IMR-90 (cell line): ENCODE data around the gene APIP. TPM values are rescaled to one million over a fixed set of nuclear protein-coding genes. Genes with fewer than 3 reads are reported as not detected.

Experiments used
- ATAC-seq: fragments of 200-7000 bp; cut with Tn5 transposase; 2 replicates; pipeline ENCODE4 v1.9.1; 2020; ENCODE audit warnings: low read depth, mild to moderate bottlenecking, moderate library complexity
- BruUV-seq: library from RNA; stranded (reverse); fragments of 400-500 nt; replicated peaks from 2 replicates; lab custom pipeline; 2021; lab: Mats Ljungman, UMichigan
- CTCF ChIA-PET: fragments of 300-600 bp; formaldehyde crosslinking; extraction: SDS; loops from one replicate; lab custom pipeline; 2021; ENCODE audit warnings: antibody characterized with exemption; lab: Yijun Ruan, JAX
- POLR2A ChIA-PET: fragments of 300-600 bp; sonication (Branson Sonifier 250); formaldehyde crosslinking; loops from one replicate; lab custom pipeline; 2022; ENCODE audit warnings: antibody characterized with exemption; ENCODE audit not compliant: unreplicated experiment; lab: Charles Lee
- DNase-seq: peaks from one replicate; pipeline ENCODE4 v3.0.0; 2013
- H2AFZ ChIP-seq: replicated peaks from 2 replicates; pipeline ENCODE3; 2013; ENCODE audit warnings: low read length, mild to moderate bottlenecking; ENCODE audit not compliant: poor library complexity
- H2AK5ac ChIP-seq: 2 replicates; pipeline ENCODE4 v1.6.1; 2013; ENCODE audit warnings: low read depth, low read length, inconsistent platforms
- H2AK9ac ChIP-seq: replicated peaks from 2 replicates; pipeline ENCODE3; 2013; ENCODE audit warnings: mild to moderate bottlenecking, low read depth, low read length, moderate library complexity; ENCODE audit not compliant: poor library complexity
- H2BK120ac ChIP-seq: 2 replicates; pipeline ENCODE4 v1.6.1; 2013; ENCODE audit warnings: low read depth, low read length, inconsistent platforms
- H2BK15ac ChIP-seq: 3 replicates; pipeline ENCODE4 v1.6.1; 2013; ENCODE audit warnings: low read depth, low read length, inconsistent platforms
- H2BK20ac ChIP-seq: 2 replicates; pipeline ENCODE4 v1.6.1; 2013; ENCODE audit warnings: low read depth, mild to moderate bottlenecking, inconsistent platforms, low read length, moderate library complexity
- H2BK5ac ChIP-seq: 2 replicates; pipeline ENCODE4 v1.6.1; 2013; ENCODE audit warnings: mild to moderate bottlenecking, low read depth, low read length, inconsistent platforms; ENCODE audit not compliant: poor library complexity, severe bottlenecking
- H3K14ac ChIP-seq: replicated peaks from 2 replicates; pipeline ENCODE4 v1.6.1; 2013; ENCODE audit warnings: low read depth, low read length, inconsistent platforms
- H3K18ac ChIP-seq: 2 replicates; pipeline ENCODE4 v1.6.1; 2013; ENCODE audit warnings: low read depth, low read length, control low read depth
- H3K23ac ChIP-seq: 2 replicates; pipeline ENCODE4 v1.6.1; 2013; ENCODE audit warnings: low read depth, low read length, inconsistent platforms
- H3K27ac ChIP-seq: 2 replicates; pipeline ENCODE4 v1.5.1; 2013; ENCODE audit warnings: mild to moderate bottlenecking, control low read depth, low read length; ENCODE audit not compliant: insufficient read depth
- H3K27me3 ChIP-seq: 2 replicates; pipeline ENCODE4 v1.6.1; 2013; ENCODE audit warnings: low read length; ENCODE audit not compliant: control insufficient read depth, insufficient read depth
- H3K36me3 ChIP-seq: 2 replicates; pipeline ENCODE4 v1.6.1; 2013; ENCODE audit warnings: low read length, mixed read lengths; ENCODE audit not compliant: control insufficient read depth, insufficient read depth
- H3K4ac ChIP-seq: 2 replicates; pipeline ENCODE4 v1.6.1; 2013; ENCODE audit warnings: low read depth, low read length, inconsistent platforms
- H3K4me1 ChIP-seq: 2 replicates; pipeline ENCODE4 v1.6.1; 2013; ENCODE audit warnings: low read length, mixed read lengths; ENCODE audit not compliant: control insufficient read depth, insufficient read depth
- H3K4me2 ChIP-seq: 2 replicates; pipeline ENCODE4 v1.6.1; 2013; ENCODE audit warnings: low read depth, mild to moderate bottlenecking, control low read depth, low read length, moderate library complexity
- H3K4me3 ChIP-seq: 2 replicates; pipeline ENCODE4 v1.5.1; 2013; ENCODE audit warnings: low read depth, mild to moderate bottlenecking, control low read depth, low read length, moderate library complexity; ENCODE audit not compliant: insufficient read depth
- H3K56ac ChIP-seq: 2 replicates; pipeline ENCODE4 v1.6.1; 2013; ENCODE audit warnings: low read length, inconsistent platforms; ENCODE audit not compliant: insufficient read depth; ENCODE audit errors: extremely low read depth
- H3K79me1 ChIP-seq, 2 experiments: 2 replicates each; pipeline ENCODE4 v1.6.1; 2013; ENCODE audit warnings: low read length in 2 of 2, inconsistent platforms in 1 of 2, low read depth in 1 of 2
- H3K9ac ChIP-seq: 2 replicates; pipeline ENCODE4 v1.6.1; 2013; ENCODE audit warnings: low read depth, low read length, control low read depth
- H3K9me1 ChIP-seq: 2 replicates; pipeline ENCODE4 v1.6.1; 2013; ENCODE audit warnings: low read length, inconsistent platforms; ENCODE audit not compliant: insufficient read depth
- H3K9me3 ChIP-seq: 2 replicates; pipeline ENCODE4 v1.6.1; 2013; ENCODE audit warnings: low read length; ENCODE audit not compliant: control insufficient read depth, insufficient read depth
- H4K20me1 ChIP-seq: 2 replicates; pipeline ENCODE4 v1.6.1; 2013; ENCODE audit warnings: low read length, inconsistent platforms; ENCODE audit not compliant: insufficient read depth
- H4K5ac ChIP-seq: 2 replicates; pipeline ENCODE4 v1.6.1; 2013; ENCODE audit warnings: mild to moderate bottlenecking, low read depth, low read length, control low read depth
- H4K8ac ChIP-seq, 2 experiments: 2 replicates each; pipeline ENCODE4 v1.6.1; 2013; ENCODE audit warnings: low read depth in 2 of 2, low read length in 2 of 2, control low read depth in 1 of 2, inconsistent platforms in 1 of 2
- H4K91ac ChIP-seq: 2 replicates; pipeline ENCODE4 v1.6.1; 2013; ENCODE audit warnings: low read depth, low read length, inconsistent platforms; ENCODE audit not compliant: insufficient read depth
- BHLHE40 ChIP-seq: fragments of 150-350 bp; IDR thresholded peaks from 2 replicates; pipeline ENCODE4 v1.6.1; 2016; ENCODE audit warnings: mild to moderate bottlenecking, low read depth, low read length
- CEBPB ChIP-seq: IDR thresholded peaks from 2 replicates; pipeline ENCODE4 v1.6.1; 2012; ENCODE audit warnings: low read depth, low read length, improper control_type of control experiment
- NFE2L2 ChIP-seq: fragments of 150-350 bp; IDR thresholded peaks from 2 replicates; pipeline ENCODE4 v1.6.1; 2016; ENCODE audit warnings: low read depth, mild to moderate bottlenecking, low read length
- RFX5 ChIP-seq: IDR thresholded peaks from 2 replicates; pipeline ENCODE4 v1.8.0; 2012; ENCODE audit warnings: low read depth, mild to moderate bottlenecking, low read length, moderate library complexity
- USF2 ChIP-seq: fragments of 150-350 bp; IDR thresholded peaks from 2 replicates; pipeline ENCODE4 v1.6.1; 2017; ENCODE audit warnings: mild to moderate bottlenecking, antibody characterized with exemption, low read length, low read depth
- WGBS, 2 experiments: methylation state at CpG; one replicate each; pipeline versions ENCODE4 v1.1.5 to v1.1.7; 2013; ENCODE audit warnings: missing lambda C conversion rate in 2 of 2; ENCODE audit not compliant: insufficient read length in 1 of 2; ENCODE audit errors: extremely low coverage in 2 of 2; 5-methylcytosine and 5-hydroxymethylcytosine counted together
- dilution Hi-C: fragments of 300-500 bp; cut with HindIII; formaldehyde crosslinking; loops from one replicate; pipeline ENCODE4 v1.14.3; 2018; ENCODE audit warnings: low sequenced_read_pairs; ENCODE audit not compliant: unreplicated experiment
- in situ Hi-C: fragments of 300-500 bp; cut with MboI; formaldehyde crosslinking; loops from 3 replicates; pipeline ENCODE4 v1.14.3; 2019; ENCODE audit warnings: low sequenced_read_pairs, inconsistent platforms, mixed read lengths
- intact Hi-C: fragments of 100-400 bp; cut with micrococcal nuclease; formaldehyde crosslinking; loops from 2 replicates; pipeline ENCODE4 v1.10.0; 2022
- polyA plus RNA-seq, 3 experiments: library from polyadenylated mRNA; depleted of rRNA; stranded (reverse); fragments of >200 nt; gene quantifications; 2 replicates each; pipeline ENCODE4 v1.2.3, GENCODE V29; 2012; ENCODE audit warnings: low replicate concordance in 1 of 3
- total RNA-seq: library from RNA; depleted of rRNA; stranded (reverse); fragments of >200 nt; gene quantifications from 2 replicates; pipeline ENCODE4 v1.2.3, GENCODE V29; 2012
- TF ChIP-seq, protein P1 (sequence below): fragments of 150-350 bp; IDR thresholded peaks from 2 replicates; pipeline ENCODE4 v1.6.1; 2016; ENCODE audit warnings: low read depth, mild to moderate bottlenecking, low read length, moderate library complexity, borderline replicate concordance
- TF ChIP-seq, protein P2 (sequence below): conservative IDR thresholded peaks from 2 replicates; pipeline ENCODE4 v1.5.1; 2012; ENCODE audit warnings: mild to moderate bottlenecking, low read depth, low read length, improper control_type of control experiment

APIP gene
- total and polyA plus RNA-seq, 2 of the 4 experiments (the other 2 are of a cell fraction), result 9.9 to 16.6 TPM

DNA sequence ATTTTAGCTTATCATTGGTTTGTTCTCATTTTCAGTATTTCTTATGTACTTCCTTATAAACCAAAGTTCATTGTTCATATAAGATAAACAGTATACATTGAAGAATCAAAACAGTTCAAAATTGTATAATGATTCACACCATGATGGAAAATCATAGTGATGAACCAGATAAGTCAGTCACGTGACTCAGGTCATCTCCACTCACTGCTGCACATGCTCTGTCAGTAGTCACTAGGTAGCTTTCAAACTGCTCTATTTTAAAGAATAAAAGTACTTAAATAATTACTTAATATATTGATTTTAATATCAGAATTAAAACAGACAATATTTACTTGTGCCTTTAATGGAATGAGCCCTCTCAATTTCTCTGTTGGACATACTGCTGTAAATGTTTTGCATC lies 37.8 kb upstream of the APIP start:
- Histone ChIP-seq H3K27ac (no peak overlapping the region), H3K9me1 (no peaks in the 10 kb centered on the region), H3K18ac (no peak overlapping the region), H4K8ac (no peak overlapping the region), H3K36me3 (peaks cover 5% of the 10 kb centered on the region), H3K27me3 (no peaks in the 10 kb centered on the region), H3K4me3 (no peak overlapping the region), H2BK15ac (no peak overlapping the region), H2BK120ac (no peak overlapping the region), H2BK5ac (no peak overlapping the region), H3K23ac (no peak overlapping the region), H2AFZ (no peak overlapping the region), H4K20me1 (no peaks in the 10 kb centered on the region), H3K4ac (no peak overlapping the region), H3K4me2 (no peak overlapping the region), H2BK20ac (no peak overlapping the region), H3K9me3 (no peaks in the 10 kb centered on the region), H2AK9ac (no peak overlapping the region), H3K56ac (no peak overlapping the region), H3K4me1 (no peaks in the 10 kb centered on the region), H3K9ac (no peak overlapping the region), H3K79me1 (peaks cover 7 to 16% of the 10 kb centered on the region in 2 experiments), H2AK5ac (no peak overlapping the region), H4K91ac (no peak overlapping the region), H3K14ac (no peak overlapping the region), H4K5ac (no peak overlapping the region)
- CTCF ChIA-PET, result interaction anchor here (0.7 kb wide), 1 partner anchor 1125 kb away, joined by 3 read pairs; no protein-coding TSS in a partner anchor
- no CpG with 5 or more reads among the region's 1 CpG for WGBS, 2 experiments
- dilution Hi-C loops, result no loop called here
- no TSS peak for BruUV-seq
- intact Hi-C loops, result no loop called here
- ATAC-seq (no peak), DNase-seq (peak; percentile 12)
- in situ Hi-C loops, result no loop called here
- POLR2A ChIA-PET, result no interaction called here
- TF ChIP-seq RFX5, result peak; percentile 92
- TF ChIP-seq USF2, result 0 out of 2 replicates have a peak, but pooled peaks have one; percentile 13
- TF ChIP-seq CEBPB, result no peak
- no peak for TF ChIP-seq NFE2L2
- TF ChIP-seq, protein P1, sequence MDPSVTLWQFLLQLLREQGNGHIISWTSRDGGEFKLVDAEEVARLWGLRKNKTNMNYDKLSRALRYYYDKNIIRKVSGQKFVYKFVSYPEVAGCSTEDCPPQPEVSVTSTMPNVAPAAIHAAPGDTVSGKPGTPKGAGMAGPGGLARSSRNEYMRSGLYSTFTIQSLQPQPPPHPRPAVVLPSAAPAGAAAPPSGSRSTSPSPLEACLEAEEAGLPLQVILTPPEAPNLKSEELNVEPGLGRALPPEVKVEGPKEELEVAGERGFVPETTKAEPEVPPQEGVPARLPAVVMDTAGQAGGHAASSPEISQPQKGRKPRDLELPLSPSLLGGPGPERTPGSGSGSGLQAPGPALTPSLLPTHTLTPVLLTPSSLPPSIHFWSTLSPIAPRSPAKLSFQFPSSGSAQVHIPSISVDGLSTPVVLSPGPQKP, result no peak
- TF ChIP-seq BHLHE40, result no peak
- TF ChIP-seq, protein P2, sequence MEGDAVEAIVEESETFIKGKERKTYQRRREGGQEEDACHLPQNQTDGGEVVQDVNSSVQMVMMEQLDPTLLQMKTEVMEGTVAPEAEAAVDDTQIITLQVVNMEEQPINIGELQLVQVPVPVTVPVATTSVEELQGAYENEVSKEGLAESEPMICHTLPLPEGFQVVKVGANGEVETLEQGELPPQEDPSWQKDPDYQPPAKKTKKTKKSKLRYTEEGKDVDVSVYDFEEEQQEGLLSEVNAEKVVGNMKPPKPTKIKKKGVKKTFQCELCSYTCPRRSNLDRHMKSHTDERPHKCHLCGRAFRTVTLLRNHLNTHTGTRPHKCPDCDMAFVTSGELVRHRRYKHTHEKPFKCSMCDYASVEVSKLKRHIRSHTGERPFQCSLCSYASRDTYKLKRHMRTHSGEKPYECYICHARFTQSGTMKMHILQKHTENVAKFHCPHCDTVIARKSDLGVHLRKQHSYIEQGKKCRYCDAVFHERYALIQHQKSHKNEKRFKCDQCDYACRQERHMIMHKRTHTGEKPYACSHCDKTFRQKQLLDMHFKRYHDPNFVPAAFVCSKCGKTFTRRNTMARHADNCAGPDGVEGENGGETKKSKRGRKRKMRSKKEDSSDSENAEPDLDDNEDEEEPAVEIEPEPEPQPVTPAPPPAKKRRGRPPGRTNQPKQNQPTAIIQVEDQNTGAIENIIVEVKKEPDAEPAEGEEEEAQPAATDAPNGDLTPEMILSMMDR, result no peak
